GM12873 (cell line): ENCODE measurements around the gene ERO1A.

Source experiments
- CTCF ChIP-seq: IDR thresholded peaks from 2 replicates; pipeline ENCODE4 v1.5.1; 2012; ENCODE audit warnings: low read depth, mild to moderate bottlenecking, moderate library complexity, low read length, control low read depth; ENCODE audit not compliant: insufficient read depth; ENCODE audit errors: missing control alignments

Gene ERO1A

GRCh38 chr14:52706724-52707706 lies 11.7 kb upstream of the ERO1A start, which contains the start of gene PSMC6:
PSMC6 (plus strand) TSS chr14:52707200; CDS start chr14:52707220, 20 bp downstream.
- TF ChIP-seq CTCF, result no peak

GRCh38 chr14:52706286-52706685 lies 10.9 kb upstream of the ERO1A start:
- peak; percentile 13 for TF ChIP-seq CTCF

- no peak for TF ChIP-seq CTCF
Measured at GRCh38 chr14:52703664-52704063, 8.3 kb upstream of the ERO1A start.

- TF ChIP-seq CTCF, result no peak
Measured at GRCh38 chr14:52703225-52703624, 7.9 kb upstream of the ERO1A start.

GRCh38 chr14:52701223-52701622 lies 5.9 kb upstream of the ERO1A start:
- TF ChIP-seq CTCF, result no peak

- TF ChIP-seq CTCF, result no peak
Measured at GRCh38 chr14:52700701-52701172, 5.4 kb upstream of the ERO1A start.

GRCh38 chr14:52694761-52695480 lies 437 bp downstream of the ERO1A start:
- no peak for TF ChIP-seq CTCF
